Endometrium (tissue), 2 donors: ENCODE data around the gene GLCE.
"Not testable (repeated sequence)": the region's sequence is repeated elsewhere in the genome, so short reads cannot be mapped to it uniquely, and the experiment has no call there.

Experiments used
- FAIRE-seq: peaks from 2 replicates; lab custom pipeline; 2012; peaks lifted over from hg19 to GRCh38; lab: Jason Lieb, UNC
- donor health status: control.
- donor health status: control.

The GLCE gene

DNA sequence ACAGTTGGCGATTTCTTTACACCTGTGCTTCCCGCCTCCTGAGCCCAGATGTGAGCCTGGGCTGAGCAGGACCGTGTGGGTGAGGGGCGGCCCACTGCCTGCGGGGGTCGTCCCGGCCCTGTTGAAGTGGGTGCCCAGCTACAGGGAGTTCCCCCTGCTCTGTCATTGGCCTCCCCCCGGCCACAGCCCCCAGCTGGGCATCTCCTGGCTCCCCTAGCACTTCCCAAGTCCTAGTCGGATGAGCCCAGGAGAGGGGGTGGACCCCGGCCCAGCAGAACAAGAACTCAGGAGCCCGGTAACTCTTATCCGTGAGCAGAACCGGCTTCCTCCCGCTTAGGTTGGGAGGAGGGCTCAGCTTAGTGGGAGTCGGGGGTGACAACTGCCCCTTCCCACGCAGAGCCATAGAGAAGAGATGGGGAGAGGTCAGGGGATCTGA lies 139.0 kb downstream of the GLCE start:
- FAIRE-seq, result no peak

DNA sequence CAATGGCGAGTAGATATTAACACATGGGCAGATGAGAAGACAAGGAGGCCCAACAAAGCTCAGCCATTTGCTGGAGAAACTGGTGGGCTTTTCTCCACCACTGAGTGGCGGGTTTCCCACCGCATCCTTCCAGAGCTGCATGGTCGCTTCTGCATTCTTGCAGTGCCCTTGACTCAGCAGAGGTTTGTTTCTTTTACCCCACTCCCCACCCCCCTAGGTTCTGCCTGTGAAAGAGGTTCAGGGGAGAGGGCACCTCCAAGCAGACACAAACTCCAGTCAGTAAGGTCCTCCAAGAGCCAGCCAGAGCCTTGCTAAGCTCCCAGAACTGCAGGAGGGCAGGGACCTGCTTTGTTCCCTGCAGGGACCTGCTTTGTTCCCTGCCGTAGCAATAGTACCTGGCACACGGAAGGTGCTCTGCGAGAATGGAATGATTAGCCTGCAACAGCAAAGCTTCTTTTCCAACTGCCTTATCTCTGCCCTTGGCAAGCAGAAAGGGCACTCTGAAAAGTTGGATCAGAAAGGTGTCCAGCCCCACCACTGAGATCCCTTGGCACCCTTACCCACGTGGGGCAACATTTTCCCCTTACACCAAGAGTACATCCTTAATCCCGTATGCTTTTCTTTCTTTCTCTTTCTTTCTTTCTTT lies 139.6 kb downstream of the GLCE start:
- no peak for FAIRE-seq

DNA sequence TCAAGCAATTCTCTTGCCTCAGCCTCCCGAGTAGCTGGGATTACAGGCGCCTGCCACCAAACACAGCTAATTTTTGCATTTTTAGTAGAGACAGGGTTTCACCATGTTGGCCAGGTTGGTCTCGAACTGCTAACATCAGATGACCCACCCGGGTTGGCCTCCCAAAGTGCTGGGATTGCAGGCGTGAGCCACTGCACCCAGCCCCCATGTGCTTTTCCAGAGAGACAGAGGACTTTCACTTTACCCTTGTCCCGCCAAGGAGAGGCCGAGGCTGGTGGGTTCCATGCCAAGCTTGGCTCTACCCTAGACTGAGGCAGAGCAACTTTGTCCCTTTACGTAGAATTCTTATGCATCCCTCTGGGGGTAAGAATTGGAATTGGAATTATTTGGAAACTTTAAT lies 140.7 kb downstream of the GLCE start:
- not testable (repeated sequence) for FAIRE-seq

DNA sequence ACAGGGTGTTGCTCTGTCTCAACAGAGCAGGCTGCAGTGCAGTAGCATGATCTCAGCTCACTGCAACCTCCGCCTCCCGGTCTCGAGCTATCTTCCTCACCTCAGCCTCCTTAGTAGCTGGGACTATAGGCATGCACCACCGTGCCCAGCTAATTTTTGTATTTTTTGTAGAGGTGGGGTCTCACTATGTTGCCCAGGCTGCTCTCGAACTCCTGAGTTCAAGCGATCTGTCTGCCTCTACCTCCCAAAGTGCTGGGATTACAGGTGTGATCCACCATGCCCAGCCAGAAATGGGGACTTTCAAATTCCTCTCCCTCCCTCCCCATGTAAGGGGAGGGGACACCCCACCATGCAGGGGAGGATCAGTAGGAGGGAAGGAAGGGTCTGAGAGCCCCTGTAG lies 141.7 kb downstream of the GLCE start:
- not testable (repeated sequence) for FAIRE-seq

DNA sequence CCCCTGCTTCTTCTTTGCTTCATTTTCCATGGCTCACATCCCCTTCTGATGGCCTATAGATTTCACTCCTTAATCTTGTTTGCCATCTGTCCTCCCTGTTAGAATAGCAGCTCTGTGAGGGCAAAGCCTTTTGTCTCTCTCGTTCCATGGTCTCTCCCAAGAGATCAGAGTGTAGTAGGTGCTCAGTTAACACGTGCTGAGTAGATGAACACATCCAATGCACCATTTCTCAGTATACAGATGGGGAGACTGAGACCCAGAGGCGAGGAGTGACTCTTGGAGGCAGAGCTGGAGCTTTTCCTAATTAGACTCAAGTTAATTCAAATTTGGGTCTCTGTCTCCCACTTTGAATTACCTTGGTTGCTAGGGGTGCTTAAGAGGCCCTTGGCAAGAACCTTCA lies 142.5 kb downstream of the GLCE start:
- no peak for FAIRE-seq

DNA sequence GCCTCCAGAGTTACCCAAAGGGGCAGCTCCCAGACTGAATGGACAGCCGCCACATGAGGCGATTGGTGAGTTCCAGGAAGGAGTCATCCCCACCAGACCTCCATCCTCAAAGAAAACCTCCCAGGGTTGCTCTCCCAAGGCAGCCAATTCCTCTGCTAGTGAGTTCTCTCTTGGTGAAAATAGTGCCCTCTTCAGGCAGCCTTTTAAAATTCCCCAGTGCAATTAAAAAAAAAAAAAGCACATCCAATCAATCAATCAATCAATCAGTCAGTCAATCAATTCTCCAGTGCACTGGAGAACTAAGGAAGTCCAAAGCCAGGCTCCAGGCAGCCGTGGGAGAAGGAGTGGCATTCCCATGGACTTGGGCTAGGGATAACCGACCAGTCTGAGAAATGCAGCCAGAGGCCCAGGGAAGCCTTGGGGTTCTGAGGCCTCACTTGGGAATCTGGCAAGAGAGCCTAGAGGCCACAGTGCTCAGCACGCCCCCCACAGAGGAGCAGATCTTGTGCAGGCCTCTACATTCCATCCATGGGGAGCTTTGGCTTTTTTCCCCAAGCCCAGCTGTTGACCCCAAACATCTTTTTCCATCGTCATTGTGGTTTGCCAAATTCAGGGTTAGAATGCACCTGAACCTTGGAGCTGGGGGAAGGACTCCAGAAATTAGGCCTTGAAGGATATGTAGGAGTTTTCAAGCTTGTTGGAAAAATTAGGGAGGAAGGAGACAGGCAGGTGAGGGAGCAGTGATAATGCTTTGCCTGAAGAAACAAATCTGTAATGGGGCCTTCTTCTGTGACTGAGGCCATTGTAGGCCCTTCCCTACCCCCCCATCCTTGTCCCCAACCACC lies 143.1 kb downstream of the GLCE start:
- FAIRE-seq, result no peak

DNA sequence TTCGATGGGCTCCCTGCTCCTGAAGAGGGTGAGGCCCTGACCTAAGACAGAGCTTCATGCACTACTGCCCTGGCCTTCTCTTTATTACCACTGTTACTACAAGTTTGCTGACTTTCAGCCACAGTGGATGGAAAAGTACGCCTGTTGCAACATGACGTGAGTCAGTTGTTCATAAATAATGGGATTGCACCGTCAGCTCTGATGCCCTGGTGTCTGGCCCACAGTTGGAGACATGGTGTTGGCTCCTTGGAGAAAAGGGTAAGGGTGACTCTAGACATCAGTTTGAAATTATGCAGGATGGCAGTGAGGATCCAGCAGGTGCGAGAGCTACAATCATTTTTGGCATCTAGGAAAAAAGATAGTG lies 143.7 kb downstream of the GLCE start:
- no peak for FAIRE-seq

DNA sequence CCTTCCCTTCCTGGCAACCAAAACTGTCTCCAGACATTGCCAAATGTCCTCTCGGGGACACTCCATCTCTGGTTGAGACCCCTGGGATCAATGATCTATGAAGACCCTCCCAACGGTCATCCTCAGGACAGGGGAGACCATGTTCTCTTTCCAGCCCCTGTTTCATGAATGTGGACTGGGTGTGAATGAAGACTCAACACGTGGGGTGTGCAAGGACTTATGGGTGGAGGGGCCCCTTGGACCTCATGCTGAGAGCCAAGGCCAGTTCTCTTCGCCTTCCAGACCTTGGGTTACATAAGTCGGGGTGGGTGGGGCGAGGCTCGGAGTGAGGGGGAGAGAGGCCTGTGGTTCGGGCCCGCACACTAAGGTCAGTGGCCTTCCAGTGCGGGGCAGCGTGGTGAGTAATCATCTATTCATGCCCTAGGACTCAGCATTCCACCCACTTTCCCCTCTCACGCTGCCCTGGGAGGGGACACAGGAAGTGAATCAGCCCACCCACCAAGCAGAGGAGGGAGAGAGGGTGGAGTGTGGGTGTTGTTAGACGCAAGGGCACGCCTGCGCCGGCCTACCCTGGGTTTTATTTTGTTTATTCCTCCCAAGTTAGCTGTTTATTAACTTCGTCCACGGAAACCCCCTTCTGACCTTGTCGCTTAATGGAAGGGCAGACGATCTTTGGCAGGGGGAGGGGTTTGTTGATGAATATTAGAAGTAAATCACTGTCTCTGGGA lies 144.9 kb downstream of the GLCE start:
- FAIRE-seq, result no peak

DNA sequence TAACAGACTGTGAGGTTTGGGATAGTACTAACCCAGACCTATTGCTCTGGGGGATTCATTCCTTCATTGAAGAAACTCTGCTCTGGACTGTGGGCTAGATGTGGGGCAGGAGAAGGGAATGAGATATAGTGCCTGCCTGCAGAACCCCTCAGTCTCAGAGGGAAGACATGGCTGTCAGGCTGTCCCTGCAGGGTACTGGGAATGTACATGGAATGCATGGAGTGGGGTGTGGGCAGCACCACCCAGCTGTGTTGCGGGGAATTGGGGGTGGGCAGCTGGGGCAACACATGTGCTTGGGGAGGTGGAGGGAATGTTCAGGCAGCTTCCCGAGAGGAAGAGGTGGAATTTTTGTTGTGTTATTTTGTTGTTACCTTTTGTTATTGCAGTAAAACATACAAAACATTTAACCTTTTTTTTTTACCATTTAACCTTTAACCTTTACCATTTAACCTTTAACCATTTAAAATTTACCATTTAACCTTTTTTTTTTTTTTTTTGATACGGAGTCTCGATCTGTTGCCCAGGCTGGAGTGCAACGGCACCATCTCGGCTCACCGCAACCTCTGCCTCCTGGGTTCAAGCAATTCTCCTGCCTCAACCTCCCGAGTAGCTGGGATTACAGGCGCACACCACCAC lies 145.6 kb downstream of the GLCE start:
- FAIRE-seq, result no peak

DNA sequence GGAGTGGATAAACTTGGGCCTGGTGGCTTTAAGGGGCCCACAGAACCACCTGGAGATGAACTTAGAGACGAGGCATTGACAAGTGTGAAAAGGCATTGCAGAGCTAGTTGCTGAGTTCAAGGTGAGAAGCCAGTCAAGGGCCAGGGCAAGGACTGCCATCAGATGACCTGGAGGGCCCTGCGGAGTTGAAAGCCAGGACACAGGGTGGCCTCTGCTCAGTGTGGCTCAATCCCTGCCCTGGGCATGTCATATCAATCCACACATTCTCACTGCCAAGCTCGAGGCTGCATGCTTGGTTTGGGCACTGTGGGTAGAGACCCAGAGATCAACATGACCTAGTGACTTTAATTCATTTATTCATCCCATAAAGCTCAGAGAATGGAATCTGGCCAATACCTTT lies 147.5 kb downstream of the GLCE start:
- no peak for FAIRE-seq

DNA sequence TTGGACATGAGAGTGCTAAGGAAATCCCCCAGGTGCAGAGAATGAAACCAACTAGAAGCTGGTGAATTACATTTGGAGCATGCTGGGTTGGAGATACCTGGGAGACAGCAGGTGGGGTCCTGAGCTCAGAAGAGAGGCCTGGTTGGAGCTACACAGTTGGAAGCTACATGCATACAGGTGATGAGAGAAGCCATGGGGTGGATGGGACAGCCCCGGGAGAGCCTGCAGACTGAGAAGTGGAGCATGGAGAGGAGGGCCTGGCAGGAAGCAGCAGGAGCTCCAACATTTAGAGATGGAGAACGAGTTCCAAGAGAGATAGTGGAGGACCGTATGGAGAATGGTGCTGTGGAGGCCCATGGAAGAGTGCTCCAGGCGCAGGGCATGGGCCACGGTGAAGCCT lies 148.5 kb downstream of the GLCE start:
- FAIRE-seq, result no peak

DNA sequence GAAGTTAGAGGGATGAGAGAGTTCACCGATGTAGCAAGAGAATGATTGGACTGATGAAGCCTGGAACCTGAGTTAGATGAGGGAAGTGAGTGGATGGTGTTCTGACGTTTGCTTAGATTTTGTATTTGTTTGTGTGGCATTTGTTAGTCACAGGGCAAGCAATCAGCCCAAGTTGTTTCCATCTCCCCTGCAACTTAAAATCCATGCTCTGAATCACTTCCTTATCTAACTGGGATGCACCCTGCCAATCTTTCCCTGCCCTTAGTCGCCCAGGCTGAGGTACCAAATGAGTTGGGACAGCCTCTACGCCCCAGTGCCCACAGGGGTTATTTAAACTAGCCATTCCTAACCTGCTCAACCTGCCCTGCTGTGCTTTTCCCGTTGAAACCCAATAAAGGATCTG lies 150.9 kb downstream of the GLCE start:
- no peak for FAIRE-seq

DNA sequence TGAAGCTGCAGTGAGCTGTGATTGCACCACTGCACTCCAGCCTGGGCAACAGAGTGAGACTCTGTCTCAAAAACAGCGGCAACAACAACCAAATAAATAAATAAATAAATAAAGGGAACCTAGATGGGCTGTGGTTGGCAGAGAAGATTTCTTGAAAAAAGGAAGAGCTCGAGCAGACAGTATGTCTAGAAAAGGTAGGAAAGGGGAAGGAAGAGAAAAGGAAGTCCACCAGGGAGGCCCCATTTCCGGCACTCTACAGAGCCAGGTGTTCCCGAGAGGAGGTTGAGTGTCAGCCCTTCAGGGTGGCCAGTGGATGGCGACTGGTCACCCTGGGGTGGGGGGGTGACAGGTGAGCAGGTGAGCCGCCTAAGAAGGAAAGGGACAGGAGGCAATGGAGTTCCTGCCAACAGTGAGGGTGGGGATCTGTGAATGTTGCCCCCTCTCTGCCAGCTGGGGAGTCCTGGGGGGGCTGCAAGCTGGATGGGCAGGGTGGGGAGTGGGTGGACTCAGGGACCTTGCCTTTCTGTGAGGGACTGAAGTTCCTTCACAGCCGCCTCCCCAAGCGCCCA lies 153.1 kb downstream of the GLCE start:
- FAIRE-seq, result no peak

DNA sequence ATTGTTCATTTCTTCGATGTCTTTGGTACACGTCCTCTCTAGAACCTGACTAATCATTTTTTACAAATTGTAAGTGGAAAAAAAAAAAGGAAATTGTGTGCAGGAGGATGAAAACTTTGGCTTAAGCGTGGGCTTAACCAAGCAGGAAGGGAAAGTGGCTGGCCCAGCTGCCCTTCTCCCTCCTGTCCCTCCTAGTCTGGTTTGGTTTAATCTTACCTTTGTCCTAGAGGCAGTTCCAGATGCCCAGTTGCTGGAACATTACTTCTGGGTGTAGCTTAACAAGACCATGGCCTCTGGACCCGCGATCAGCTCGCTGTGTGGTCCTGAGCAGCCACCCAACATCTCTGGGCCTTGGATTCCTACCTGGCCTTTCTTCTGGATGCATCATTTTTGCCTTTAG lies 153.7 kb downstream of the GLCE start:
- FAIRE-seq, result no peak

DNA sequence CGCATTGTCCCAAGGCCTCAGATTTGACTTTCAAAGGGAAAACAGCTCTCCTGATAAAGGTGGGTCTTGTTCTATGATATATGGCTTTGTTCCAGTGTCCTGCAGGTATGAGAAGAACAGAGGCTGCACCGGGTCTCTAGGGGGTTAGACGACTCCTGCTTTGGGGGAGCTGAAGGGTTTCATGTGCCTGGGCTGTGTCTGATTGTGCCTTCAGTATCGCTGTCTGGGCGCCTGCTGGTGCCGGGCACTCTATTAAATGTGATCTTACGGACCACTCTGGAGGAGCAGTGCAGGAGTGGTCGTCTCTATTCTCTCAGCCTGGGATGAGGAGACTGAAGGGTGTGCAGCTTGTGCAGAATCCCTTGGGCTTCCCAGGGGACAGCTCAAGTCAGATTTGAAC lies 154.3 kb downstream of the GLCE start:
- no peak for FAIRE-seq

DNA sequence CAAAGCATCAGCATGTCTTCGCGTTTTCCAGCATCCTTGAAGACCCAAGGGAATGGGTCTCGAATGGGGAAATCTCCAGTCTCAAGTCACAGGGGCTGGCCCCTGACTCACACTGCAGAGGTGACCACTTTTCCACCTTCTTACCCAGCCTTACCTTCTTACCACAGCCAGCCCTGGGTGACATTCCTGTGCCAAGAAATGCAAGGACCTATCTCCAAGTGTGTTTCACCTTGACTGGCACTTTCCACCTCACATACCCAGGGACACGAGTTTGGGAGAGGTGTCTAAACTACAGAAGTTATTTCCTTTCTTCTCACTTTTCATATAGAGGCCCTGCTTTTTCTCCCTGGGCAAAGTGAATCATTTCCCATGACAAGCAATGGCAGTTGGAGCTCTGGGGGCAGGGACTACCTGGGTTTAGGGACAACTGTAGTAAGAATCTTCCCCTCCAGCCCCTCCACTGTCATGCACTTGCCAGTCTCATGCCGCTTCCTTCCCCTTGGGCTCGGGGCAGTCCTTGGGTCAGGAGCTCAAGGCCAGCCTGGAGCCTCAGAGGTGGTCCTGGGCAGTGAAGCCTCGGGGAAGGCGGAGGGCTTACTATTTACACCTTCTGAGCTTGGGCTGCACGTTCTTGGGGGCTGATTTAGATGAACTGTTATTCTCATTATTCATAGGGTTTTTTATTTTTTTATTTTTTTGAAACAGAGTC lies 155.1 kb downstream of the GLCE start:
- no peak for FAIRE-seq

DNA sequence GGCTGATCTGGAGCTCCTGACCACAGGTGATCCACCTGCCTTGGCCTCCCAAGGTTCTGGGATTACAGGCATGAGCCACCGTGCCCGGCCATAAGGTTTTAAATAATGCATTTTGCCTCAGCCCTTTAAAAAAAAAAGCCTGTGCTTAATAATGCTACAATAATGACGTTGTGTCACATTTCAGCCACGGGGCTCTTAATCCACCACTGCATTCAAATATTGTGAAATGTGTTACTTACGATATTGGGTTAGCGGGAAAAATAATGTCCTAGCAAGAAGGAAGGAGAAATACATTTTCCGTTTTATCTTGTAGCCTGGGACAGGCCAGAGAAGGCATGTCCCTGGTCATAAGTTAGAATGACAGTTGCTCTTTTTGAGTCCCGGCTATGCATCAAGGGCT lies 155.9 kb downstream of the GLCE start:
- no peak for FAIRE-seq

DNA sequence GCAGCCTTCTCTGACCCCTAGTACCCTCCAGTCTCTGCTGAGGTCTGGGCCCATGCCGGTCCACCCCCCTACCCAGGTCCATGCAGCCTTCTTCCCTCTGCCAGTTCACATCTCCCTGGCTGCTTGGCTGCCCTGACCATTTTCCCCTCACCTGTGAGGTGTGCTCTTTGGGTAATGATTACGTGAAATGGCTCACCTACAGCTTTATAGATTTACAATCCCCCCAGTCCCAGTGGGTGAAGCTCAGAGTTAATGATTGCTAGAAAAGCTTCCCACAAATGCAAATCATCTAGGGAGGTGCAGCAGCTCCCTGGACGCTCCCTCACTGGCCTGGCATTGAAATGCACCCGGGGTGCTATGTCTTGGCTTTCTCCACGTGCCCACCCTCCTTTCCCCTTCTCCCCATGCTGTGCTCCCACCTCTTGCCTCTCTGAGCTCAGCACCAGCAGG lies 157.0 kb downstream of the GLCE start:
- no peak for FAIRE-seq

DNA sequence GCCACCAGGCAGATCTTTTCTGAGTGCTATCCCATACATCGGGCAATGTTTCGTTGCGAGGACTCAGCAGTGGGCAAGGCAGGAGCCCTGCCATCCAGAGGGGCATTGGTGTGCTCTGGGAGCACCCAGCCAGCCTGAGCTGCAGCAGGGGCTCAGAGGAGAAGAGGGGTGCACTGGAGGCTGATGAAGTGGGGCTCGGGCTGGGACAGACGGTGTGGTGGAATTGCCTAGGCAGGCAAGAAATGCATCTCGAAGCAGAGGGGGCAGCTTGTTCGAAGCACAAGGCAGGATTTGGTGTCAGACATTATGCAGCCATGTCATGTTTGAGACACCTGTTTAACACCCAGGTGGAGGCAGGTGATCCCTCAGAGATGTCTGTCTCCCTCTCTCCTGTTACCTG lies 157.6 kb downstream of the GLCE start:
- FAIRE-seq, result no peak

DNA sequence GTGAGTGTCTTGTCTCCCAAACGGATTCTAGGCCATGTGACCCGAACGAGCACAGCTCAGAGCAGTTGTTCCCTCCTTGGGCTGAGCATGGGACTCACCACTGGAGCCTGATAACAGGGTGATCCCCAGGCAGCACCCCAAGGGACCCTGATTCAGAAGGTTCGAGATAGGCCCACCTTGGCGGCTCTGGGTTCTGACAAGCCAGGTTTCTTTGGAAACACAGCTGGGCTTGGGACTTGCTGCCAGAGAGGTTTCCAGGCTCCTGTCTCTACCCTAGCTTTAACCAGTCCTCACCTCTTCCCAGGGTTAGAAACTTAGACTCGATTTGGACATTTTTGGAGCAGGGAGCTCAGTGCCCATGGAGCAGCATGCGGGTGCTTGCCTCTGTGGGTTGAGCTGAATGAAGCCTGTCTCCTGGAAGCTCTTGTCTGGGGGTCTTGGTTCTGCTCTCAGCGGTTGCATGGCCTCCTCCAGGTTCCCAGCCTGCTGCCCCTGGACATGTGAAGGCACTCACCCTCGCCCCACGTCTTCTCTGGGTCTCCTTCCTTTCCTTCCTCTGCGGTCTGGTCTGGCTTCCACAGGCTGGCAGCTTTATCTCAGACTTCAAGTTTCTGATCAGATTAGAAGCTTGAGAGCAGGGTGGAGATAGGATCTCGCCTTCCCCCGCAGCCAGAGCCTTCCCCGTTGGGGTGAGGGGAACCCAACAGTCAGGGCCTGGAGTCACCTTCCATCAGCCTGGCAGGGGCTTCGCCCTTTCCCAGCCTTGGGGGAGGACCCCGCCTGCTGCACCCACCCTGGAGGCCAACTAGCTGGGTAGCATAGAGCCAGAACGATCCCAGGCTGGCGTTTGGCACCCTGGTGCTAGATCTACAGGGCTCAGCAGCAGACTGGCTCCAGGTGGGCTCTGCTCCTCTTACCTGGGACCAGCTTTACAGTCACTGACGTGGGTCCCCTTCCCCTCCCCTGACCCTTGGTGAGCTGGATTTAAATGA lies 159.2 kb downstream of the GLCE start:
- no peak for FAIRE-seq
